Heart left ventricle (tissue), 13 donors: ENCODE measurements around the gene ZNF605.
"Not testable (repeated sequence)": the region's sequence is repeated elsewhere in the genome, so short reads cannot be mapped to it uniquely, and the experiment has no call there.

Experiments used
- CTCF ChIP-seq, 12 donors: fragments of 200-600 bp; sonication (generic) in 4 of 12; IDR thresholded peaks; one replicate each; pipeline versions ENCODE4 v1.5.0 to v1.8.0; 2018 to 2022; ENCODE audit warnings: antibody characterized with exemption in 12 of 12, mild to moderate bottlenecking in 5 of 12
- POLR2A ChIP-seq, 2 donors: fragments of 450-650 bp; IDR thresholded peaks; one replicate each; pipeline ENCODE4 v1.6.1; 2017; ENCODE audit warnings: antibody characterized with exemption in 2 of 2, mild to moderate bottlenecking in 2 of 2, moderate library complexity in 2 of 2
- donor health status: ischemic (EF 13 %, LVEDD 7.1; RV severe dilation, severe dysfunction).
- donor health status: DM: no; HTN: yes; CAD: no.
- donor health status: DM: no; HTN: no; CAD: no.
- donor health status: ischemic (EF 25% LVEDD 6.9; RV normal size, moderate dysfunction).
- donor health status: ischemic (EF 25% LVEDD 5.7; RV mildly dilated, moderate dysfunction).
- donor health status: ischemic (EF 35%, LVEDD 5.7; RV mildly dilated, moderate dysfunction).
- donor health status: nonischemic (EF 11% LVEDD 7.7; RV severe dilation, severe dysfunction).
- donor health status: DM: yes; HTN: yes; CAD: no.
- donor health status: PGD.
- donor health status: ischemic (EF 29% LVEDD 5.4; RV normal size, mild dysfunction).
- donor health status: nonischemic (EF 23%, LVEDD 6.1; RV moderate dilation, normal function).

DNA sequence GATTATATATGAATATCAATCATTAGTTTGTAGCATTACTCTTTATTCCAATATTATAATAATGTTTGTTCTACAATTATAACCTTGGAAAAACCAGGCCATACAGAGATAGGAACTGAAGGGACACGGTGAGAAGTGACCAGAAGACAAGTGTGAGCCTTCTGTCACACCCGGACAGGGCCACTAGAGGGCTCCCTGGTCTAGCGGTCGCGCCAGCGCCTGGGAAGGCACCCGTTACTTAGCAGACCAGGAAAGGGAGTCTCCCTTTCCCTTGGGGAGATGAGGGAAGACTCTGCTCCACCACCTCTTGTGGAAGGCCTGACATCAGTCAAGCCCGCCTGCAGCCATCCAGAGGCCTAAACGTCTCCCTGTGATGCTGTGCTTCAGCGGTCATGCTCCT is 7.8 kb upstream of the ZNF605 start:
- TF ChIP-seq CTCF (IDR thresholded peaks at IDR 0.05), result peak; percentile 21 to 75 (median 52)
- TF ChIP-seq POLR2A (IDR thresholded peaks at IDR 0.05), result not testable (repeated sequence)
